ENCODE measurements around the gene ZNF613. TPM values are rescaled to one million over a fixed set of nuclear protein-coding genes. Genes with fewer than 3 reads are reported as not detected.

Gene ZNF613
- 5.2 TPM for total RNA-seq

- peak within 1 kb of the TSS; percentile 75 for H3K27ac ChIP-seq (ENCODE audit: low read depth, low read length)
- peak within 1 kb of the TSS; percentile 84 to 100 (median 95) for H3K4me3 ChIP-seq (ENCODE audit: low read length in 3 of 3)
- peaks cover 17 to 21% (median 19%) of the 10 kb centered on the region in 3 donors for H3K36me3 ChIP-seq (ENCODE audit: control insufficient read depth in 3 of 3, insufficient read depth in 3 of 3, low read length in 3 of 3)
- H3K4me1 ChIP-seq (ENCODE audit: control insufficient read depth in 3 of 3, insufficient read depth in 3 of 3, low read length in 3 of 3) = peaks cover 8 to 15% (median 13%) of the 10 kb centered on the region in 3 donors
- no peaks in the 10 kb centered on the region for H3K27me3 ChIP-seq (ENCODE audit: control insufficient read depth in 3 of 3, insufficient read depth in 3 of 3, low read length in 3 of 3)
- H3K9me3 ChIP-seq (ENCODE audit: control insufficient read depth in 3 of 3, low read length in 3 of 3) = peaks cover 7 to 18% (median 17%) of the 10 kb centered on the region in 3 donors
- peak within 1 kb of the TSS; percentile 90 to 94 (median 93) for H3K9ac ChIP-seq (ENCODE audit: low read depth in 1 of 3, low read length in 3 of 3)
Observed at GRCh38 chr19:51926784-51927741, at the start of gene ZNF613. ZNF613 (plus strand) TSS chr19:51927472; CDS start chr19:51936221, 8,749 bp downstream.

GRCh38 chr19:51882518-51882917, 44.8 kb upstream of the ZNF613 start:
- no peaks in the 10 kb centered on the region for H3K27me3 ChIP-seq (ENCODE audit: control insufficient read depth in 3 of 3, insufficient read depth in 3 of 3, low read length in 3 of 3)
- H3K36me3 ChIP-seq (ENCODE audit: control insufficient read depth in 3 of 3, insufficient read depth in 3 of 3, low read length in 3 of 3) = peaks cover 25 to 33% (median 33%) of the 10 kb centered on the region in 3 donors
- H3K4me1 ChIP-seq (ENCODE audit: control insufficient read depth in 3 of 3, insufficient read depth in 3 of 3, low read length in 3 of 3) = no peaks in the 10 kb centered on the region
- no peak overlapping the region for H3K27ac ChIP-seq (ENCODE audit: low read depth, low read length)
- H3K9me3 ChIP-seq (ENCODE audit: control insufficient read depth in 3 of 3, low read length in 3 of 3) = peaks cover 7 to 36% (median 9%) of the 10 kb centered on the region in 3 donors
- no peak overlapping the region for H3K4me3 ChIP-seq (ENCODE audit: low read length in 3 of 3)
- no peak overlapping the region for H3K9ac ChIP-seq (ENCODE audit: low read depth in 1 of 3, low read length in 3 of 3)

- Histone ChIP-seq H3K27me3 (ENCODE audit: control insufficient read depth in 3 of 3, insufficient read depth in 3 of 3, low read length in 3 of 3) (no peaks in the 10 kb centered on the region), H3K9me3 (ENCODE audit: control insufficient read depth in 3 of 3, low read length in 3 of 3) (peaks cover 11 to 43% (median 12%) of the 10 kb centered on the region in 3 donors), H3K27ac (ENCODE audit: low read depth, low read length) (no peak overlapping the region), H3K36me3 (ENCODE audit: control insufficient read depth in 3 of 3, insufficient read depth in 3 of 3, low read length in 3 of 3) (peaks cover 20 to 22% (median 22%) of the 10 kb centered on the region in 3 donors), H3K4me3 (ENCODE audit: low read length in 3 of 3) (no peak overlapping the region), H3K9ac (ENCODE audit: low read depth in 1 of 3, low read length in 3 of 3) (no peak overlapping the region), H3K4me1 (ENCODE audit: control insufficient read depth in 3 of 3, insufficient read depth in 3 of 3, low read length in 3 of 3) (peaks cover 0 to 4% (median 3%) of the 10 kb centered on the region in 3 donors)
Observed at GRCh38 chr19:51884713-51885112, 42.6 kb upstream of the ZNF613 start.

DNA sequence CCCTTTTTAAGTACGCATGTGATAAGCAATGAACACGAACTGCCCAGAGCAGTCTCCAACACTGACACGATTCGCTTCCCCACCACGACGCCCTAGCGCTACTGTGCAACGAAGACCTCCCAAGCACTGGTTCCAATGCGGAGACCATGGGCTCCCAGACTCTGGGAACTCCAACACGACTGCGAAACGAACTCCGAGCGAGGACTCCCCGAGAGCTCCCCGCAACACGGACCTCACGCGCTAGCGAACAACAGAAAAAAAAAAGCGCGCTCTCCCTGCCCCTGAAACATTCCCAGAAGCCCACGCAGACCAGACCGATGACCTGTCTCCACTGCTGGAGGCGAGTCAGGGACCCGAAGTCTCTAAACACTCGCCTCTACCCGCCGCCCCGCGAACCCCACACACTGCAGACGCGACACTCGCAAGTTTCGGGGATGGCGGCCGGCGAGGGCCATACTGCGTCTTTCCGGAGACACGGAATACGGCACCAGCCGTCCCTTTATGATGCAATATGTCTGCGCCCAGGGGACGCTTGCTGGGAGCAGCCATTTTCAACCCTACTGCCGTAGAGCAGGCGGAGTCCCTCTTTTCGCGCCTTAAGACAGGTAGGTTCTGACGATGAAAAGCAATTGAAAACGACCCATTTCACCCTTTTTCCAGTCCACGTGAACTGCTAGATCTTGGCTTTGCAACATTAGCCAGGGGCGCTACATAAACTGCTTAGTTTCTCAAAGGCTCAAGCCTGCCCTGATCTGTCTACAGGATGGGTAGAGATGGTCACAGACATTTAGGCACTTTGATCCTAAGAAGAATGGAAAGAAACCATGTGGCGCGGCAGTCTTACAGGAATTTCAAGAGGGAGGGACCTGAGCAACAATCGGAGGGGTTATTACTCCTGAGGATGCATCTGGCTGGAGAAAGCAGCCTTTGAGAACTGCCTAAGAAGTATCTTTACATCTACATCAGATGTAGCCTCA, 39.5 kb upstream of the ZNF613 start, which contains the start of gene ZNF577:
Gene ZNF577 (minus strand): TSS at position 430 of the 977 bp plus-strand sequence. CDS start 7,569 bp downstream, outside the sequence.
- no peaks in the 10 kb centered on the region for H3K27me3 ChIP-seq (ENCODE audit: control insufficient read depth in 3 of 3, insufficient read depth in 3 of 3, low read length in 3 of 3)
- H3K9ac ChIP-seq (ENCODE audit: low read depth in 1 of 3, low read length in 3 of 3) = peak within 1 kb of the TSS; percentile 73 to 94 (median 76)
- H3K36me3 ChIP-seq (ENCODE audit: control insufficient read depth in 3 of 3, insufficient read depth in 3 of 3, low read length in 3 of 3) = peaks cover 31 to 37% (median 35%) of the 10 kb centered on the region in 3 donors
- H3K4me3 ChIP-seq (ENCODE audit: low read length in 3 of 3) = peak within 1 kb of the TSS; percentile 77 to 97 (median 94)
- H3K4me1 ChIP-seq (ENCODE audit: control insufficient read depth in 3 of 3, insufficient read depth in 3 of 3, low read length in 3 of 3) = peaks cover 0 to 4% (median 3%) of the 10 kb centered on the region in 3 donors
- peaks cover 18 to 52% (median 25%) of the 10 kb centered on the region in 3 donors for H3K9me3 ChIP-seq (ENCODE audit: control insufficient read depth in 3 of 3, low read length in 3 of 3)
- peak within 1 kb of the TSS; percentile 46 for H3K27ac ChIP-seq (ENCODE audit: low read depth, low read length)

DNA sequence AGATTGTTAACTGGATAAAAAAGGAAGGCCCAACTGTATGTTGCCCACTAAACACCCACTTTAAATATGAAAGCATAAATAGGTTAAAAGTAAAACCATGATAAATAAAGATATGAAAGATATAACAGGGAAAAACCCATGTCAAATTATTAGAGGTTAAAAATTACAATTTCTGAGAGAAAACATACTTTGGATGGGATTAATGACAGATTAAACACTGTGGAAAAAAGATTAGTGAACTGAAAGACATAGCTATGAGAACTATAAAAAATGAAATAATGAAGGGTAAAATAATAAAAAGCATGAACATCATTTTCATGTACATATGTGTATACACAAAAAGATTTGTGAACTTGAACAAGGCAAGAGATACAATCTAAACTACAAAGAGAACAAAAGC, 37.3 kb upstream of the ZNF613 start:
- Histone ChIP-seq H3K9me3 (ENCODE audit: control insufficient read depth in 3 of 3, low read length in 3 of 3) (peaks cover 24 to 67% (median 26%) of the 10 kb centered on the region in 3 donors), H3K4me3 (ENCODE audit: low read length in 3 of 3) (peak overlapping the region in 1 of 3 donors; percentile 60), H3K36me3 (ENCODE audit: control insufficient read depth in 3 of 3, insufficient read depth in 3 of 3, low read length in 3 of 3) (peaks cover 51 to 55% (median 53%) of the 10 kb centered on the region in 3 donors), H3K9ac (ENCODE audit: low read depth in 1 of 3, low read length in 3 of 3) (no peak overlapping the region), H3K4me1 (ENCODE audit: control insufficient read depth in 3 of 3, insufficient read depth in 3 of 3, low read length in 3 of 3) (peaks cover 0 to 4% (median 3%) of the 10 kb centered on the region in 3 donors), H3K27ac (ENCODE audit: low read depth, low read length) (no peak overlapping the region), H3K27me3 (ENCODE audit: control insufficient read depth in 3 of 3, insufficient read depth in 3 of 3, low read length in 3 of 3) (no peaks in the 10 kb centered on the region)

DNA sequence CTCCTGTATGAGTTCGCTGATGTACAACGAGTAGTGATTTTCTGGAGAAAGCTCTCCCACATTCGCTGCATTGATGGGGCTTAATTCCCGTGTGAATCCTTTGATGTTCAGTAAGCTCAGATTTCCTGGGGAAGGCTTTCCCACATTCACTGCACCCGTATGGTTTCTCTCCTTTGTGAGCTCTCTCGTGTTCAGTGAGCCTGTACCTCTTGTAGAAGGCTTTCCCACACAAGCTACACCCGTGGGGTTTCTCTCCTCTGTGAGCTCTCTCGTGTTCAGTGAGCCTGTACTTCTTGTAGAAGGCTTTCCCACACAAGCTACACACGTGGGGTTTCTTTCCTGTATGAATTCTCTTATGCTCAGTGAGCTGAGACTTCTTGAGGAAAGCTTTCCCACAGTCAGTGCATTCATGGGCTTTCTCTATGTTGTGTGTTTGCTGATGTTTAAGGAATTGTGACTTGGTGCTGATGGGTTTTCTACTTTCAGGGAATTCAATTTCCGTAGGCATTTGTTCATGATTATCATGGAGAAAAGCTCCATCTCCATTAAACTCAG, 36.0 kb upstream of the ZNF613 start:
- H3K36me3 ChIP-seq (ENCODE audit: control insufficient read depth in 3 of 3, insufficient read depth in 3 of 3, low read length in 3 of 3) = peaks cover 61 to 68% (median 64%) of the 10 kb centered on the region in 3 donors
- H3K9ac ChIP-seq (ENCODE audit: low read depth in 1 of 3, low read length in 3 of 3) = no peak overlapping the region
- H3K27ac ChIP-seq (ENCODE audit: low read depth, low read length) = no peak overlapping the region
- H3K4me1 ChIP-seq (ENCODE audit: control insufficient read depth in 3 of 3, insufficient read depth in 3 of 3, low read length in 3 of 3) = peaks cover 0 to 4% (median 3%) of the 10 kb centered on the region in 3 donors
- no peaks in the 10 kb centered on the region for H3K27me3 ChIP-seq (ENCODE audit: control insufficient read depth in 3 of 3, insufficient read depth in 3 of 3, low read length in 3 of 3)
- H3K9me3 ChIP-seq (ENCODE audit: control insufficient read depth in 3 of 3, low read length in 3 of 3) = peaks cover 24 to 70% (median 26%) of the 10 kb centered on the region in 3 donors
- peak overlapping the region in 2 of 3 donors; percentile 34 to 60 for H3K4me3 ChIP-seq (ENCODE audit: low read length in 3 of 3)

- Histone ChIP-seq H3K9ac (ENCODE audit: low read depth in 1 of 3, low read length in 3 of 3) (no peak overlapping the region), H3K4me3 (ENCODE audit: low read length in 3 of 3) (no peak overlapping the region), H3K36me3 (ENCODE audit: control insufficient read depth in 3 of 3, insufficient read depth in 3 of 3, low read length in 3 of 3) (peaks cover 33 to 43% (median 36%) of the 10 kb centered on the region in 3 donors), H3K27ac (ENCODE audit: low read depth, low read length) (no peak overlapping the region), H3K9me3 (ENCODE audit: control insufficient read depth in 3 of 3, low read length in 3 of 3) (peaks cover 11 to 34% (median 17%) of the 10 kb centered on the region in 3 donors), H3K4me1 (ENCODE audit: control insufficient read depth in 3 of 3, insufficient read depth in 3 of 3, low read length in 3 of 3) (peaks cover 5 to 6% (median 5%) of the 10 kb centered on the region in 3 donors), H3K27me3 (ENCODE audit: control insufficient read depth in 3 of 3, insufficient read depth in 3 of 3, low read length in 3 of 3) (no peaks in the 10 kb centered on the region)
Observed at GRCh38 chr19:51901860-51902259, 25.4 kb upstream of the ZNF613 start.

DNA sequence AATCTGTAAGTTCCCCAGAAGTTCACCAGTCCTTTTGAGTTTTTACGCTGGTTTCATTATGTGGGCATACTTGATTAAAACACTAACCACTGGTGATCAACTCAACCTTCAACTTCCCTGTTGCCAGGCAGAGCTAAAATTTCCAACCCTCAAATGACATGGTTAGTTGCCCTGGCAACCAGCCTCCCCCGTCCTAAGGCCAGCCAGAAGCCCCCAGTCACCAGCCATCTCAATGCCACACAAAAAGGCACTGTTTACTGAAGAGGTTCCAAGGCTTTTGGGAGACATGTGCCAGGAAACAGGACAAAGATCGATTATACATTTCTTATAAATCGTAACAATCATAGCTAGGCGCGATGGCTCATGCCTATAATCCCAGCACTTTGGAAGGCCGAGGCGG, 24.1 kb upstream of the ZNF613 start:
- H3K4me3 ChIP-seq (ENCODE audit: low read length in 3 of 3) = peak overlapping the region in 1 of 3 donors; percentile 17
- H3K9me3 ChIP-seq (ENCODE audit: control insufficient read depth in 3 of 3, low read length in 3 of 3) = peaks cover 9 to 29% (median 16%) of the 10 kb centered on the region in 3 donors
- H3K4me1 ChIP-seq (ENCODE audit: control insufficient read depth in 3 of 3, insufficient read depth in 3 of 3, low read length in 3 of 3) = peaks cover 5 to 6% (median 5%) of the 10 kb centered on the region in 3 donors
- H3K9ac ChIP-seq (ENCODE audit: low read depth in 1 of 3, low read length in 3 of 3) = no peak overlapping the region
- no peak overlapping the region for H3K27ac ChIP-seq (ENCODE audit: low read depth, low read length)
- H3K27me3 ChIP-seq (ENCODE audit: control insufficient read depth in 3 of 3, insufficient read depth in 3 of 3, low read length in 3 of 3) = peaks cover 0 to 3% (median 3%) of the 10 kb centered on the region in 3 donors
- H3K36me3 ChIP-seq (ENCODE audit: control insufficient read depth in 3 of 3, insufficient read depth in 3 of 3, low read length in 3 of 3) = peaks cover 23 to 30% (median 23%) of the 10 kb centered on the region in 3 donors

Measured in skeletal muscle tissue (tissue), 4 donors.